22Rv1 (cell line): Measurements from ENCODE around the gene TSPAN33.
"Not testable (repeated sequence)": the region's sequence is repeated elsewhere in the genome, so short reads cannot be mapped to it uniquely, and the experiment has no call there.

Experiments
- H3K27ac ChIP-seq: fragments of 450-650 bp; 2 replicates; pipeline ENCODE4 v1.5.1; 2017
- ZFX ChIP-seq: fragments of 450-650 bp; IDR thresholded peaks from 2 replicates; pipeline ENCODE4 v1.6.1; 2017; ENCODE audit warnings: antibody characterized with exemption, borderline replicate concordance
- TF ChIP-seq, protein P1 (sequence below): fragments of 450-650 bp; IDR thresholded peaks from 2 replicates; pipeline ENCODE4 v1.5.1; 2017; ENCODE audit warnings: mild to moderate bottlenecking

Gene TSPAN33

DNA sequence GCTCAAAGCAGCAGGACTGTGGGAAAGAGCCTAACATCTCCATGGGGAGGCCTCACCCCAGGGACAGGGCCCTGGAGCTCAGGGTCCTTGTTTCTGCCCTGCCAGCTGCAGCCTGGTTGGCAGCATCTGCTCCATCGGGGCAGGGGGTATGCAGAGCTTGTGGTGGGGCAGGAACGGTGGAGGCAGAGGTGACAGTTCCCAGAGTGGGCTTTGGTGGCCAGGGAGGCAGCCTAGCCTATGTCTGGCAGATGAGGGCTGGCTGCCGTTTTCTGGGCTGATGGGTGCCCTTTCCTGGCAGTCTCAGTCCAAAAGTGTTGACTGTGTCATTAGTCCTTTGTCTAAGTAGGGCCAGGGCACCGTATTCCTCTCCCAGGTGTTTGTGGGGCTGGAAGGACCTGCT lies 68.1 kb downstream of the TSPAN33 start:
- no peak overlapping the region for H3K27ac ChIP-seq
- TF ChIP-seq, protein P1, sequence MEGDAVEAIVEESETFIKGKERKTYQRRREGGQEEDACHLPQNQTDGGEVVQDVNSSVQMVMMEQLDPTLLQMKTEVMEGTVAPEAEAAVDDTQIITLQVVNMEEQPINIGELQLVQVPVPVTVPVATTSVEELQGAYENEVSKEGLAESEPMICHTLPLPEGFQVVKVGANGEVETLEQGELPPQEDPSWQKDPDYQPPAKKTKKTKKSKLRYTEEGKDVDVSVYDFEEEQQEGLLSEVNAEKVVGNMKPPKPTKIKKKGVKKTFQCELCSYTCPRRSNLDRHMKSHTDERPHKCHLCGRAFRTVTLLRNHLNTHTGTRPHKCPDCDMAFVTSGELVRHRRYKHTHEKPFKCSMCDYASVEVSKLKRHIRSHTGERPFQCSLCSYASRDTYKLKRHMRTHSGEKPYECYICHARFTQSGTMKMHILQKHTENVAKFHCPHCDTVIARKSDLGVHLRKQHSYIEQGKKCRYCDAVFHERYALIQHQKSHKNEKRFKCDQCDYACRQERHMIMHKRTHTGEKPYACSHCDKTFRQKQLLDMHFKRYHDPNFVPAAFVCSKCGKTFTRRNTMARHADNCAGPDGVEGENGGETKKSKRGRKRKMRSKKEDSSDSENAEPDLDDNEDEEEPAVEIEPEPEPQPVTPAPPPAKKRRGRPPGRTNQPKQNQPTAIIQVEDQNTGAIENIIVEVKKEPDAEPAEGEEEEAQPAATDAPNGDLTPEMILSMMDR: no peak
- TF ChIP-seq ZFX: no peak

DNA sequence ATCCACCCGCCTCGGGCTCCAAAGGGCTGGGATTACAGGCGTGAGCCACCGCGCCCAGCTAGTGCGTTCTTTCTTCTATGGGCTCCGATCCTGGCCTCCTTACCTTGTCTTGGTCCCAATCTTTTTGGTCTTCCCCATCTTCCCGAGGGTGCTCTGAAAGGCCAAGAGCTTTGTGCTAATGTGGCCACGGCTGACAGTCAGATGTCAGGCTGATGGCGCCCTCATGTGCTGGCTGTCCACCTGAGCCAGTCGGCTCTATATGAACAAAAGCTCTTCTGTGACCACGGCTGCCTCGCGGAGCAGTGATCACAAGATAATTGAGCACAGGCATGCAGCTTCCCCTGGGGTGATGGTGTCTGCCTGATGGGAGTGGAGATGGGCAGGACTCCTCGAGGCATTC lies 69.3 kb downstream of the TSPAN33 start:
- no peak overlapping the region for H3K27ac ChIP-seq
- TF ChIP-seq ZFX: no peak
- TF ChIP-seq, protein P1: peak; percentile 50

DNA sequence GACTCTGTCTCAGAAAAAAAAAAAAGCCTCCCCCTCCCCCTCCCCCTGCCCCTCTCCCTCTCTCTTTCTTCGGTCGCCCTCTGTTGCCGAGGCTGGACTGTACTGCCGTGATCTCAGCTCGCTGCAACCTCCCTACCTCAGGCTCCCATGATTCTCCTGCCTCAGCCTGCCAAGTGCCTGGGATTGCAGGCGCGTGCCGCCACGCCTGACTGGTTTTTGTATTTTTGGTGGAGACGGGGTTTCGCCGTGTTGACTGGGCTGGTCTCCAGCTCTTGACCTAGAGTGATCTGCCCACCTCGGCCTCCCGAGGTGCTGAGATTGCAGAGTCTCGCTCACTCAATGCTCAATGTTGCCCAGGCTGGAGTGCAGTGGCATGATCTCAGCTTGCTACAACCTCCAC lies 71.2 kb downstream of the TSPAN33 start:
- not testable (repeated sequence) for H3K27ac ChIP-seq

DNA sequence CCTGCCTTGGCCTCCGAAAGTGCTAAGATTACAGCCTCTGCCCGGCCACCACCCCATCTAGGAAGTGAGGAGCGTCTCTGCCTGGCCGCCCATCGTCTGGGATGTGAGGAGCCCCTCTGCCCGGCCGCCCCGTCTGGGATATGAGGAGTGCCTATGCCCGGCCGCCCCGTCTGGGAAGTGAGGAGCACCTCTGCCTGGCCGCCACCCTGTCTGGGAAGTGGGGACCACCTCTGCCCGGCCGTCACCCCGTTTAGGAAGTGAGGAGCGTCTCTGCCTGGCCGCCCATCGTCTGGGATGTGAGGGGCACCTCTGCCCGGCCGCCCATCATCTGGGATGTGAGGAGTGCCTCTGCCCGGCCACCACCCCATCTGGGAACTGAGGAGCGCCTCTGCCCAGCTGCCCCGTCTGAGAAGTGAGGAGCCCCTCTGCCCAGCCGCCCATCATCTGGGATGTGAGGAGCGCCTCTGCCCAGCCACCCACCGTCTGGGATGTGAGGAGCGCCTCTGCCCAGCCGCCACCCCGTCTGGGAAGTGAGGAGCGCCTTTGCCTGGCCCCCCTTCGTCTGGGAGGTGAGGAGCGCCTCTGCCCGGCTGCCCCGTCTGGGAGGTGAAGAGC lies 71.7 kb downstream of the TSPAN33 start:
- not testable (repeated sequence) for H3K27ac ChIP-seq

DNA sequence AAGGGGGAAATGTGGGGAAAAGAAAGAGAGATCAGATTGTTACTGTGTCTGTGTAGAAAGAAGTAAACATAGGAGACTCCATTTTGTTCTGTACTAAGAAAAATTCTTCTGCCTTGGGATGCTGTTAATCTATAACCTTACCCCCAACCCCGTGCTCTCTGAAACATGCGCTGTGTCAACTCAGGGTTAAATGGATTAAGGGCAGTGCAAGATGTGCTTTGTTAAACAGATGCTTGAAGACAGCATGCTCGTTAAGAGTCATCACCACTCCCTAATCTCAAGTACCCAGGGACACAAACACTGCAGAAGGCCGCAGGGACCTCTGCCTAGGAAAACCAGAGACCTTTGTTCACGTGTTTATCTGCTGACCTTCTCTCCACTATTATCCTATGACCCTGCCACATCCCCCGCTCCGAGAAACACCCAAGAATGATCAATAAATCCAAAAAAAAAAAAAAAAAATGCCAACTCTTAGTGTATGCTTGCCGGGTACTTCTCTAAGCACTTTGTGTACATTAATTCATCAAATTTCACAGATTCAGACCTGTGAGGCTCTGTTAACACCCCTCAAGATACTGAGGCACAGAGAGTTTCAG lies 72.4 kb downstream of the TSPAN33 start:
- not testable (repeated sequence) for H3K27ac ChIP-seq

DNA sequence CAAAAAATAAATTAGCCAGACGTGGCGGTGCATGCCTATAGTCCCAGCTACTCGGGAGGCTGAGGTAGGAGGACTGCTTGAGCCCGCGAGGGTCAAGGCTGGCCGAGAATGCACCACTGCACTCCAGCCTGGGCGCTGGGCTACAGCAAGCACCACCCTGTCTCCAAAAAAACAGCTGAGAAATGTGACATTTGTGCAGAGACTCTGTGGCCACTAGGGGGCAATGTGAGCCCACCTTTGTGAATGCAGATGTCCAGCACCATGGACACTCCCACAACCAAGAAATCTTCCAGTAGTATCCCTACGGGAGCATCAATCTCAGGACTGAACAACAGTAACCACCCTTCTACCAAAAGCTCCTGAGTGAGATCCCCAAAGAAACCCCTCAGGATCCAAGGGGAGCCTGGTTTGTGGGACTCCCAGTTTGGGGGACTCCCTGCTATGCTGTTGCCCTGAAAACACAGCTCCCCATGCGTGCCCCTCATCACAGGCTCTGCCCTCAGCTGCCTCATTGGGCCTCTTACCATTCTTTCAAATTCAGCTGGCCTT lies 74.1 kb downstream of the TSPAN33 start:
- no peak for TF ChIP-seq ZFX
- TF ChIP-seq, protein P1: peak; percentile 93
- H3K27ac ChIP-seq: no peak overlapping the region

DNA sequence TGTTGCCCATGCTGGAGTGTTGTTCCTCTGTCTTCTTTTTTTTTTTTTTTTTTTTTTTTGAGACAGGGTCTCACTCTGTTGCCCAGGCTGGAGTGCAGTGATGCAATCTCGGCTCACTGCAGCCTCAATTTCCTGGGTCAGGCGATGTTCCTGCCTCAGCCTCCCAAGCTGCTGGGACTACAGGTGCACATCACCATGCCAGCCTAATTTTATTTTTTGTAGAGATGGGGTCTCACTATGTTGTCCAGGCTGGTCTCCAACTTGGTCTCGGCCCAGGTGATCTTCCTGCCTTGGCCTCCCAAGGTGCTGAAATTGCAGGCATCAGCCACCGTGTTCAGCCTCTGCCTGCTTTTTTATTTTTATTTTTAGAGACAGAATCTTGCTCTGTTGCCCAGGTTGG lies 74.7 kb downstream of the TSPAN33 start:
- not testable (repeated sequence) for H3K27ac ChIP-seq
